Activated CD8-positive, alpha-beta memory T cell treated with anti-CD3 and anti-CD28 coated beads, Interleukin-2, amount 10 ng/mL, durations not matched to agents 7 days and 5 days (primary cell): ENCODE measurements around the gene TTL. TPM values are rescaled to one million over a fixed set of nuclear protein-coding genes. Genes with fewer than 3 reads are reported as not detected.
"Not testable (repeated sequence)": the region's sequence is repeated elsewhere in the genome, so short reads cannot be mapped to it uniquely, and the experiment has no call there.

Experiments used
- ATAC-seq: fragments of 150-1000 bp; cut with Tn5 transposase; one replicate; pipeline ENCODE4 v1.10.0; 2021; ENCODE audit warnings: moderate library complexity
- CTCF ChIA-PET: fragments of 350-600 bp; sonication (Branson Sonifier 250); formaldehyde crosslinking; loops from one replicate; lab custom pipeline; 2021; ENCODE audit warnings: antibody characterized with exemption; lab: Charles Lee
- DNase-seq: peaks from one replicate; pipeline ENCODE4 v3.0.0-alpha.2; 2020
- H3K27ac Mint-ChIP-seq: one replicate; pipeline ENCODE4 v1.8.0; 2021; ENCODE audit warnings: mild to moderate bottlenecking, mixed read lengths
- H3K27me3 Mint-ChIP-seq: one replicate; pipeline ENCODE4 v1.8.0; 2021; ENCODE audit warnings: mixed read lengths
- H3K36me3 Mint-ChIP-seq: one replicate; pipeline ENCODE4 v1.8.0; 2021; ENCODE audit warnings: mild to moderate bottlenecking, mixed read lengths
- H3K4me1 Mint-ChIP-seq: one replicate; pipeline ENCODE4 v1.8.0; 2021; ENCODE audit warnings: mixed read lengths
- H3K4me3 Mint-ChIP-seq: one replicate; pipeline ENCODE4 v1.8.0; 2021; ENCODE audit warnings: mild to moderate bottlenecking, moderate library complexity, mixed read lengths
- H3K9me3 Mint-ChIP-seq: one replicate; pipeline ENCODE4 v1.8.0; 2022; ENCODE audit warnings: low read depth, mixed read lengths
- total RNA-seq, 2 experiments: library from RNA; stranded (reverse); gene quantifications; one replicate each; pipeline ENCODE4 v1.2.3, GENCODE V29; 2021

TTL gene
- total RNA-seq, 2 experiments from 2014 or later = 33.0 to 41.2 TPM

DNA sequence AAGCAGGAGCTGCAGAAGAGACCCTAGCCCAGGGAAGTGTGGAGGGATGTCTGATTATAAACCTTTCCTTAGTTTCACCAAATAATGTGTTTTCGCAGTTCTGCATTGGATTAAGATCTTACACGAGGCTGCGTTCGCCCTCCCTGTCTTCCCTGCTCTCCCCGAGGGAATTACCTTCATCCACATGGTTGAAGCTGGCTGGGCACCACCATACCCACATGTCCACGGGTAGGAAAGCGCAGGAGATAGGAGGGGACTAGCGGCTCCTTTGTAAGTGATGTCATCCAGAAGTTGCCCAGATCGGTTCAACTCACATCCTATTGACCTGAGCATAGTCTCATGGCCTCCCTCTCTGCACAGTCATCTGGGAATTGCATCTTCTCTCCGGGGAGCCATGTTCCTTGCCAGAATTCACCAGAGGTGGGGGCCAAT is 1.1 kb downstream of the TTL start:
- no peaks in the 10 kb centered on the region for H3K9me3 Mint-ChIP-seq
- peak overlapping the region; percentile 94 for H3K4me3 Mint-ChIP-seq
- peaks cover 6% of the 10 kb centered on the region for H3K27me3 Mint-ChIP-seq
- H3K36me3 Mint-ChIP-seq = peaks cover 18% of the 10 kb centered on the region
- peaks cover 31% of the 10 kb centered on the region for H3K4me1 Mint-ChIP-seq
- CTCF ChIA-PET = interaction anchor here (0.7 to 1.5 kb wide), 3 partner anchors 13 to 459 kb away, joined by 3 to 5 read pairs (median 4); no protein-coding TSS in a partner anchor
- peak overlapping the region; percentile 81 for H3K27ac Mint-ChIP-seq
- DNase-seq = peak; percentile 46
- ATAC-seq = no peak

DNA sequence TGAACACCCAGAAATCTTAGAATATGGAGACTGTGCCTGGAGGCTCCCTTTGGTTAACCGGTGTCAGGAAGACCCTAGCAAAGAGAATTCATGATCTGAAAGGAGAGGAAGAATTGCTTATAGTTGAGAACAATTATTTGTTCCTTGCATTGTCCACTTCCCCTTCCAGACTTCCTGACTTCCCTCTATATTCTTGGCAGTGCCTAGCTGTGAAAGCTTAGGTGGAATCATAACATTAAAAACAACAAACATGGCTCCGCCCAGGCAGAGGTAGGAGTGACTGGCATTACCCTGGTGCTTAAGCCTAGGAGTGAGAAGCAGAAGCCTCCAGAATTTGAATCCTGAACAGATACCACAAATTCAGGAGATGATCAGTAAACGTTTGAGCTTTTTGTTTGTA is 1.9 kb downstream of the TTL start:
- H3K4me1 Mint-ChIP-seq = peaks cover 31% of the 10 kb centered on the region
- ATAC-seq (no peak), DNase-seq (no peak)
- H3K36me3 Mint-ChIP-seq = peaks cover 20% of the 10 kb centered on the region
- peak overlapping the region; percentile 94 for H3K4me3 Mint-ChIP-seq
- no peaks in the 10 kb centered on the region for H3K9me3 Mint-ChIP-seq
- no peak overlapping the region for H3K27ac Mint-ChIP-seq
- CTCF ChIA-PET = interaction anchor here (0.8 to 1.5 kb wide), 3 partner anchors 19 to 458 kb away, joined by 3 to 5 read pairs (median 3); no protein-coding TSS in a partner anchor
- H3K27me3 Mint-ChIP-seq = peaks cover 4% of the 10 kb centered on the region

DNA sequence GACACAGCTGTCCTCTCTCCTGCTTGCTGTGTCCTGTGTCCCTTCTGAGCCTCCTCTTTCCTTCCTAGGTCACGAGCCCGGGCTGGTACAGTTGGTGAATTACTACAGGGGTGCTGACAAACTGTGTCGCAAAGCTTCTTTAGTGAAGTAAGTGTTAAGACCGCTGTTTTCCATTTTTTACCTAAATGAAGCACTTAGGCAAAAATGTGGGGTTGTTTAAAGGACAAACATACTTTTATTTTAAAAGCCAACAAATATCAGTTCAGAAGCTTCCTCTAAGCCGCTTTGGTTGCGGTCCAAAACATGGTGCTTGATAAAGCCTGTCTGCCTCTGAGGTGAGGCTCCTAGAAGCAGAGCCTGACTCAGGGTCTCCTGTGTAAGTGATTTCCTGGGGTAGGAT is 3.9 kb downstream of the TTL start:
- DNase-seq = no peak
- Mint-ChIP-seq H3K27me3 (no peaks in the 10 kb centered on the region), H3K9me3 (no peaks in the 10 kb centered on the region), H3K4me1 (peaks cover 28% of the 10 kb centered on the region), H3K27ac (no peak overlapping the region), H3K4me3 (no peak overlapping the region), H3K36me3 (peaks cover 22% of the 10 kb centered on the region)
- no peak for ATAC-seq
- CTCF ChIA-PET = interaction anchor here (1.0 kb wide), 1 partner anchor 18 kb away, joined by 3 read pairs; no protein-coding TSS in a partner anchor

DNA sequence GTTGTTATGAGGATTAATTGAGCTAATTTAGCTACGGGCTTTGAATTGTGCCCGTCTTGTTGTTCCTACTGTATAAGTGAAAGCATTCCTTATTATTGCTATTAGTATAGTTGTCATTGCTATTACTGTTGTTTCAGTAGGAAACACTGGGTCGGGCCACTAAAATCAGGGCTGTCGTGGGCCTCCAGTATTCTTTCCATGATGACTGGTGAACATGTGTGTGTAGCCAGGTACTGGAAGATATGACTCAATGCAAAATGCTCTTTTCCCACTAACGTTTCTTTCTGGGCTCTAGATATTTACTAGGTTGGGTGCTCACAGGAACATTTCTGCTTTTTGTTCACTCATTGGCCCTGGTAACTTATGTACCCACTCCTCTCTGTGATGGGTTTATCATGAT is 4.9 kb downstream of the TTL start:
- CTCF ChIA-PET = no interaction called here
- Mint-ChIP-seq H3K27me3 (no peaks in the 10 kb centered on the region), H3K4me3 (no peak overlapping the region), H3K27ac (no peak overlapping the region), H3K9me3 (no peaks in the 10 kb centered on the region), H3K4me1 (peaks cover 28% of the 10 kb centered on the region), H3K36me3 (peaks cover 20% of the 10 kb centered on the region)
- DNase-seq (no peak), ATAC-seq (no peak)

DNA sequence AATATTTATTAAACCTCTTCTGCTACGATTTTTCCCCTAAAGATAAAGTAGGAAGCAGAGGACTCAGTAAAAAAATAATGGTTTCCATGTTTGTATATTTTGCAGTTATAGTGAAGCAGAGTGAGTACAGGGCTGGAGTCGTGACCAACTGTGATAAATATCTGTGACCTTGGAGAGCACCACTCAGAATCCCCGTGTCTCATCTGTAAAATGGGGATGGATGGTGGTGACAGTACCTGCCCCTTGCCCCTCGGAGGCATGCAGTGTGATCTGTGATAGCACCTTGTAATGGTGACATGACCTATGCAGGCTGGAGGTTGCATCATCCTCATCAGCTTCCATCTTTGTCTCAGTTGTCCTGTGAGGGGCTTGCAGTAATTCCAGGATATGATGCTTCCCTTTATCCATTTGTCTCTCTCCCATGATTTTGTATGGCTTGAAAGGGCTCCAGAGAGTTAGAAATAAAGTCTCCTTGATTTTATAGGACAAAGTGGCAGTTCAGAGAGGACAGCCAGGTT is 5.5 kb downstream of the TTL start:
- Mint-ChIP-seq H3K36me3 (peaks cover 20% of the 10 kb centered on the region), H3K9me3 (no peaks in the 10 kb centered on the region), H3K4me3 (no peak overlapping the region), H3K4me1 (peaks cover 28% of the 10 kb centered on the region), H3K27me3 (no peaks in the 10 kb centered on the region), H3K27ac (no peak overlapping the region)
- no peak for DNase-seq
- CTCF ChIA-PET = no interaction called here
- no peak for ATAC-seq

DNA sequence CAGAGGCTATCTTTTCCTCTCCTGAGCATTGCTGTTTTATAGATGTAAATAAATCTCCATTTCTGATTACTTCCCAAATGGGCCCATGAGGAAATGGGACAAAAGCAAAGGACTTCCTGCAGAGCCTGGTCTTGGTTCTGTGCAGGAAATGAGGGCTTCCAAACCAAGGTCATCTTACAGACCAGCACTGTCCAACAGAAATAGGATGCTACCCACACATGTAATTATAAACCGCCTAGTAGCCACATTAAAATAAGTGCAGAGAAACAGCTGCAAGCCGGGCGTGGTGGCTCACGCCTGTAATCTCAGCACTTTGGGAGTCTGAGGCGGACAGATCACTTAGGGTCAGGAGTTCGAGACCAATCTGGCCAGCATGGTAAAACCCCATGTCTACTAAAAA is 6.2 kb downstream of the TTL start:
- Mint-ChIP-seq H3K36me3 (peaks cover 20% of the 10 kb centered on the region), H3K4me1 (peaks cover 23% of the 10 kb centered on the region), H3K27me3 (no peaks in the 10 kb centered on the region), H3K4me3 (no peak overlapping the region), H3K27ac (no peak overlapping the region), H3K9me3 (no peaks in the 10 kb centered on the region)
- DNase-seq (no peak), ATAC-seq (no peak)
- CTCF ChIA-PET = interaction anchor here (1.0 to 1.4 kb wide), 2 partner anchors 7 to 90 kb away, joined by 5 read pairs; no protein-coding TSS in a partner anchor

DNA sequence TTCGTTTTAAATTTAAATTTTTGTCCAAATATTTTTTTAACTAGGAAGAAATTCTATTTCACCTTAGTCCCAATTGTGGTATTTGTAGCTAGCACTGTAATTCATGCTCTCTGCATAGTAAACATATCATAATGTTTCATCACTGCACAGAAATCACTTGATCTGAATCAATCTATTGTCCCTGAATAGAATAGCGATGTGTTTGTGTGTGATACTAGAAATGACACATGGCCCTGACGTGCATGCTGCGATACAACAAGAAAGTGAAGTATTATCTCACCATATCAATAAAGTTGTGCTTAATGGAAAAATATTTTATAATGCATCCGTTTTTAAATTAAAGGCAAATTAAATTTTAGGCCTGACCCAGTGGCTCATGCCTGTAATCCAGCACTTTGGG is 10.0 kb downstream of the TTL start:
- Mint-ChIP-seq H3K36me3 (peaks cover 8% of the 10 kb centered on the region), H3K4me3 (no peak overlapping the region), H3K27me3 (no peaks in the 10 kb centered on the region), H3K9me3 (no peaks in the 10 kb centered on the region), H3K27ac (no peak overlapping the region), H3K4me1 (peaks cover 3% of the 10 kb centered on the region)
- CTCF ChIA-PET = interaction anchor here (1.6 kb wide), 1 partner anchor 11 kb away, joined by 4 read pairs; no protein-coding TSS in a partner anchor
- ATAC-seq (no peak), DNase-seq (no peak)

DNA sequence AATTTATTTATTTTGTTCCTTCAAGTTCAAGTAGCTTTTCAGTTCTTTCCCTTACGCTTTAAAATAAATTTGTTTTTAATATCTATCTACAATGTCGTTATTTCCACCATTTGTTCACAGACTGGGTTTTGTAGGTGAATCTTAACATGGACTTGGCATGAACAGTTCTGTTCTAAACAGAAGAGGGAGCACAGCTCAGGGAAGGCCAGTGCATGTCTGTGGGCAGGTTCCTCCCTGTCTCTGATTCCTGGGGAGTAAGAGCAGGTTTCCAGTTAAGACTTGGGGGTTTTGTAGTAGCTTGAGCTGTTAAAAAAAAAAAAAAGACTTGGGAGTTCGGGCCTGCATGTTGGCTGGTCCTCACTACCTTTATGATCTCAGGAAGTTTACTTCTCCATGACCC is 11.1 kb downstream of the TTL start:
- DNase-seq (no peak), ATAC-seq (no peak)
- Mint-ChIP-seq H3K4me1 (peaks cover 2% of the 10 kb centered on the region), H3K9me3 (no peaks in the 10 kb centered on the region), H3K27me3 (no peaks in the 10 kb centered on the region), H3K4me3 (no peak overlapping the region), H3K36me3 (peaks cover 11% of the 10 kb centered on the region), H3K27ac (no peak overlapping the region)
- CTCF ChIA-PET = interaction anchor here (0.9 to 1.3 kb wide), 2 partner anchors 12 to 25 kb away, joined by 3 read pairs; no protein-coding TSS in a partner anchor

DNA sequence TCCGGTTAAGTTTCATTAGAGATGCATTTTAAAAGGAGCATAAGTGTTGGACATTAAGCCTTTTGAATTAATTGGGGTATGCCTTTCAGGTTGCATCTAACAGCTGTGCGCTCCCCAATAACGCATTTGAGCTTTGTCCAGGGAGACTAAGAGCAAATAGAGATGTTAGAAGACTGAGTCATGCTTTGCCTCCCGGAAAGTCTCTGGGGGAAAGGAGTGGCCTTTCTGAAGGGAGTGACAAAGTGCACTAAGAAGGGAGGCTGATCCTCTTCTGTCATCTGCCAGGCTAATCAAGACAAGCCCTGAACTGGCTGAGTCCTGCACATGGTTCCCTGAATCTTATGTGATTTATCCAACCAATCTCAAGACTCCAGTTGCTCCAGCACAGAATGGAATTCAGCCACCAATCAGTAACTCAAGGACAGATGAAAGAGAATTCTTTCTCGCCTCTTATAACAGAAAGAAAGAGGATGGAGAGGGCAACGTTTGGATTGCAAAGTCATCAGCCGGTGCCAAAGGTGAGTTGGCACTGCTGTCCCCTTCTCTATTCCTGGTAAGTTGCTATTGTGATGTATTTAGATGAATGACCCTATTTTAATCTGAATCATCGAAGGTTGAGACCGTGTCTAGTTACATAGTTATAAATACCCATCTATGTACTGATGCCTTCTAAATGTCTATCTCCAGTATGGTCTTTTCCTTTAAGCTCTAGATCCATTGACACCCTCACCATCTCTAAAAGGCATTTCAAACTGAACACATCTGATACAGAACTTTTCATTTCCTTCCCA is 12.1 kb downstream of the TTL start:
- CTCF ChIA-PET = interaction anchor here (0.9 to 1.9 kb wide), 3 partner anchors 13 to 26 kb away, joined by 3 to 9 read pairs (median 3); no protein-coding TSS in a partner anchor
- no peak for DNase-seq
- Mint-ChIP-seq H3K4me1 (peaks cover 2% of the 10 kb centered on the region), H3K27me3 (no peaks in the 10 kb centered on the region), H3K4me3 (no peak overlapping the region), H3K27ac (no peak overlapping the region), H3K9me3 (no peaks in the 10 kb centered on the region), H3K36me3 (peaks cover 11% of the 10 kb centered on the region)
- no peak for ATAC-seq

DNA sequence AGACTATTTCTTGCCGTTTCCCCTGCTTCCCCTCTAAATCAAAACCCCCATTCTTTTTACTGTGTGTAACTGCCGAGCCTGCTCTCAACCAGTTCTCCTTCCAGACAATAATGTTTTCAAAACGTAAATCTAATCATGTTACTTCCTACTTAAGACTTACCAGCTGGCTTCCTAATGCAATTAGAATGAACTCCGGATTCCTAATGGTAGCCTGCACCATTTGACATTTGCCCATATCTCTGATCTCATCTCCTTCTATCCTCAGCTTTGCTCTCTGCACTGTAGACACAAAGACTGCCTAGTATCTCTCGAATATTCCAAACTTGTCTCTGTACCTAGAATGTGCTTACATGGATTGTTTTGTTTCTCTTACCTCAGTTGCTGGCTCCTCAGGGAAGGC is 12.9 kb downstream of the TTL start:
- ATAC-seq = no peak
- CTCF ChIA-PET = interaction anchor here (1.9 kb wide), 1 partner anchor 14 kb away, joined by 9 read pairs; no protein-coding TSS in a partner anchor

DNA sequence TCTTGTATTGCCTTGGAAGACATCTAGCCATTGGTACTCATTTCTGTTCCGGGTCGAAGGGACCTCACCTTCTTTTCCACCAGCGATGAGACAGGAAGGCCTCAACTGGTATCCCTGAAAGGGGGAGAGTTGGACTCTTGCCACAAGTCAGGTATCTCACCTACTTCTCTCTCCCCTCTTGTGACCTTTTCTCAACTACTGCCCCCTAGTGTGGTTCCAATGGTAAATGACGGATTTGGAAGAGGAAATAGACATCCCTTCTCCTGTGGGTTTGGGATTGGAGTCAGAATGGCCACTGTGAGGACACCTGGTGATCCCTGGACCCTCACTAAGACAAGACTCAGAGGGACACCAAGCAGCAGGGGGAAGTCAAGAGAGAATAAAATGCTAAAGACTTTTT is 13.9 kb downstream of the TTL start:
- not testable (repeated sequence) for H3K27ac Mint-ChIP-seq
- H3K36me3 Mint-ChIP-seq = peaks cover 14% of the 10 kb centered on the region

More for the DNA sequence above, 12.9 kb downstream of the TTL start:
- DNase-seq = no peak
- Mint-ChIP-seq H3K27ac (no peak overlapping the region), H3K9me3 (no peaks in the 10 kb centered on the region), H3K4me1 (peaks cover 2% of the 10 kb centered on the region), H3K4me3 (no peak overlapping the region), H3K27me3 (no peaks in the 10 kb centered on the region), H3K36me3 (peaks cover 15% of the 10 kb centered on the region)

DNA sequence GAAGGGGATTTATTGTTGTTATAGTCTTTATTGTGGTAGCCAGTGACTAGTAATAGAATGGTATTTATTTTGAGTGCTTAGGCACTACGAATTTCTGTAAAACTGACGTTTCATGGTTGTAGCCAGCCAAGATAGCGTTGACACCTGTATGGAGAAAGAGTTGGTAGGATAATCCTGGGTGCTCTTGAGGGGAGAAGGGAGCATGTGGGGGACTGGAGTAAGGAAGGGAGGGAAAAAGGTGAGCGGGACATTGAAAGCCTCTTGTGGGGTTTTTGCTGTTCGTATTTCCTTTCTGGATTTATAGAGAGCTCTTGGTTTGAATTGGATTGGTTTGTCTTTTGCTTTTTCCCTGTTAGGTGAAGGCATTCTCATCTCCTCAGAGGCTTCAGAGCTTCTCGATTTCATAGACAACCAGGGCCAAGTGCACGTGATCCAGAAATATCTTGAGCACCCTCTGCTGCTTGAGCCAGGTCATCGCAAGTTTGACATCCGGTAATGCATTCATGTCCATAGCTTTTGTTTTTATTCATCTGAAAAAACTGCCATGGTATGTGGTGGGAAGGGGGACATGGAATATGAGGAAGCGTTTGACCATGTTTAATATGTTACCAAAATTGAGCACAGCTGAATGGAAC is 19.0 kb downstream of the TTL start:
- ATAC-seq (peak; percentile 72), DNase-seq (peak; percentile 69)
- H3K9me3 Mint-ChIP-seq, H3K27me3 Mint-ChIP-seq, H3K4me1 Mint-ChIP-seq, H3K4me3 Mint-ChIP-seq, H3K27ac Mint-ChIP-seq: not testable (repeated sequence)
- H3K36me3 Mint-ChIP-seq = peaks cover 23% of the 10 kb centered on the region
- CTCF ChIA-PET = interaction anchor here (0.6 to 1.5 kb wide), 3 partner anchors 16 to 379 kb away, joined by 3 read pairs; no protein-coding TSS in a partner anchor

More for the DNA sequence above, 13.9 kb downstream of the TTL start:
- CTCF ChIA-PET = interaction anchor here (0.6 to 1.9 kb wide), 2 partner anchors 15 to 160 kb away, joined by 3 to 9 read pairs; no protein-coding TSS in a partner anchor
- H3K4me1 Mint-ChIP-seq, H3K9me3 Mint-ChIP-seq, ATAC-seq, H3K27me3 Mint-ChIP-seq, DNase-seq, H3K4me3 Mint-ChIP-seq: not testable (repeated sequence)
